HEK293 (cell line): ENCODE data around the gene CDC25C.

Experiments
- CTCF ChIA-PET: fragments of 350-600 bp; formaldehyde crosslinking; extraction: SDS; loops from one replicate; lab custom pipeline; 2021; ENCODE audit warnings: antibody characterized with exemption; lab: Yijun Ruan, JAX
- POLR2A ChIA-PET: fragments of 300-600 bp; formaldehyde crosslinking; extraction: SDS; loops from one replicate; lab custom pipeline; 2020; ENCODE audit warnings: antibody characterized with exemption, inconsistent platforms; lab: Yijun Ruan, JAX
- H3K27ac ChIP-seq: fragments of 200-500 bp; sonication (Bioruptor generic); 2 replicates; pipeline ENCODE4 v1.5.1; 2014; ENCODE audit warnings: low read depth, low read length, control low read depth, inconsistent platforms; ENCODE audit errors: extremely low read depth
- H3K36me3 ChIP-seq, 2 experiments: fragments of 200-500 bp in 1 of 2; sonication (Bioruptor generic) in 1 of 2; 1 replicate in 1 of 2; 2 replicates in 1 of 2; pipeline ENCODE4 v1.5.1; 2014 to 2017; ENCODE audit warnings: inconsistent platforms in 2 of 2, low read length in 2 of 2; ENCODE audit not compliant: control insufficient read depth in 2 of 2, insufficient read depth in 1 of 2
- H3K4me1 ChIP-seq: fragments of 200-500 bp; sonication (Bioruptor generic); 2 replicates; pipeline ENCODE4 v1.5.1; 2014; ENCODE audit warnings: mild to moderate bottlenecking, low read length, inconsistent platforms; ENCODE audit not compliant: control insufficient read depth, insufficient read depth
- H3K4me3 ChIP-seq: 2 replicates; pipeline ENCODE4 v1.5.1; 2011; ENCODE audit warnings: low read depth, mild to moderate bottlenecking, control low read depth, low read length, moderate library complexity
- H3K9me3 ChIP-seq: fragments of 200-500 bp; sonication (Bioruptor generic); 2 replicates; pipeline ENCODE4 v1.5.1; 2014; ENCODE audit warnings: low read depth, low read length, inconsistent platforms; ENCODE audit not compliant: control insufficient read depth, insufficient read depth
- BCL11A ChIP-seq: fragments of 450-650 bp; formaldehyde crosslinking; IDR thresholded peaks from 2 replicates; pipeline ENCODE4 v1.5.1; 2016; ENCODE audit warnings: low read depth, missing biosample characterization, missing genetic modification characterization
- CTCF ChIP-seq: fragments of 450-650 bp; formaldehyde crosslinking; IDR thresholded peaks from 2 replicates; pipeline ENCODE4 v1.5.1; 2016; ENCODE audit warnings: missing biosample characterization, missing genetic modification characterization
- FEZF1 ChIP-seq: fragments of 450-650 bp; formaldehyde crosslinking; IDR thresholded peaks from 2 replicates; pipeline ENCODE4 v1.5.1; 2016; ENCODE audit warnings: missing biosample characterization, missing genetic modification characterization
- IKZF3 ChIP-seq: fragments of 450-650 bp; IDR thresholded peaks from 2 replicates; pipeline ENCODE4 v1.5.0; 2018; ENCODE audit warnings: missing biosample characterization, mild to moderate bottlenecking, missing genetic modification characterization, moderate library complexity
- MEIS1 ChIP-seq: sonication (generic); formaldehyde crosslinking; IDR thresholded peaks from 2 replicates; pipeline ENCODE4 v1.8.1; 2022; ENCODE audit warnings: missing genetic modification reagents, mild to moderate bottlenecking, borderline replicate concordance
- PATZ1 ChIP-seq: fragments of 450-650 bp; formaldehyde crosslinking; IDR thresholded peaks from 2 replicates; pipeline ENCODE4 v1.5.1; 2016; ENCODE audit warnings: missing biosample characterization, missing genetic modification characterization
- PRDM4 ChIP-seq: fragments of 450-650 bp; formaldehyde crosslinking; IDR thresholded peaks from 2 replicates; pipeline ENCODE4 v1.5.1; 2017; ENCODE audit warnings: missing biosample characterization, missing genetic modification characterization
- SCRT2 ChIP-seq: fragments of 450-650 bp; formaldehyde crosslinking; IDR thresholded peaks from 2 replicates; pipeline ENCODE4 v1.5.1; 2016; ENCODE audit warnings: missing biosample characterization, missing genetic modification characterization
- ZNF133 ChIP-seq: fragments of 450-650 bp; formaldehyde crosslinking; IDR thresholded peaks from 2 replicates; pipeline ENCODE4 v1.5.1; 2016; ENCODE audit warnings: missing biosample characterization, missing genetic modification characterization
- ZNF146 ChIP-seq: fragments of 450-650 bp; formaldehyde crosslinking; IDR thresholded peaks from 2 replicates; pipeline ENCODE4 v1.5.1; 2016; ENCODE audit warnings: missing biosample characterization, missing genetic modification characterization
- ZNF211 ChIP-seq: fragments of 450-650 bp; formaldehyde crosslinking; IDR thresholded peaks from 2 replicates; pipeline ENCODE4 v1.5.1; 2016; ENCODE audit warnings: low read depth, missing biosample characterization, missing genetic modification characterization
- ZNF292 ChIP-seq: fragments of 450-650 bp; formaldehyde crosslinking; IDR thresholded peaks from 2 replicates; pipeline ENCODE4 v1.5.1; 2016; ENCODE audit warnings: low read depth, missing biosample characterization, missing genetic modification characterization, borderline replicate concordance
- ZNF335 ChIP-seq: fragments of 450-650 bp; formaldehyde crosslinking; conservative IDR thresholded peaks from 2 replicates; pipeline ENCODE4 v1.5.1; 2016; ENCODE audit warnings: missing biosample characterization, missing genetic modification characterization
- ZNF391 ChIP-seq: fragments of 450-650 bp; formaldehyde crosslinking; IDR thresholded peaks from 2 replicates; pipeline ENCODE4 v1.5.1; 2016; ENCODE audit warnings: low read depth, missing biosample characterization, missing genetic modification characterization, borderline replicate concordance
- ZNF398 ChIP-seq: fragments of 450-650 bp; formaldehyde crosslinking; IDR thresholded peaks from 2 replicates; pipeline ENCODE4 v1.5.1; 2017; ENCODE audit warnings: missing biosample characterization, missing genetic modification characterization
- ZNF521 ChIP-seq: fragments of 450-650 bp; formaldehyde crosslinking; IDR thresholded peaks from 2 replicates; pipeline ENCODE4 v1.5.1; 2017; ENCODE audit warnings: missing biosample characterization, mild to moderate bottlenecking, missing genetic modification characterization
- ZNF561 ChIP-seq: fragments of 450-650 bp; IDR thresholded peaks from 2 replicates; pipeline ENCODE4 v1.5.1; 2018; ENCODE audit warnings: missing biosample characterization, missing genetic modification characterization, borderline replicate concordance
- ZNF596 ChIP-seq: fragments of 450-650 bp; IDR thresholded peaks from 2 replicates; pipeline ENCODE4 v1.5.0; 2018; ENCODE audit warnings: missing biosample characterization, mild to moderate bottlenecking, missing genetic modification characterization, moderate library complexity
- ZNF626 ChIP-seq: fragments of 450-650 bp; sonication (Bioruptor Pico); formaldehyde crosslinking; IDR thresholded peaks from 2 replicates; pipeline ENCODE4 v1.5.1; 2018; ENCODE audit warnings: missing biosample characterization, missing genetic modification characterization, inconsistent platforms
- ZNF664 ChIP-seq: fragments of 450-650 bp; formaldehyde crosslinking; IDR thresholded peaks from 2 replicates; pipeline ENCODE4 v1.5.1; 2016; ENCODE audit warnings: missing biosample characterization, missing genetic modification characterization
- ZNF692 ChIP-seq: fragments of 450-650 bp; formaldehyde crosslinking; IDR thresholded peaks from 2 replicates; pipeline ENCODE4 v1.5.1; 2016; ENCODE audit warnings: missing biosample characterization, missing genetic modification characterization

CDC25C gene

GRCh38 chr5:138276402-138277054 lies 55.1 kb downstream of the CDC25C start (continued):
- TF ChIP-seq ZNF133 (tag by site-specific recombination): no peak
- TF ChIP-seq MEIS1 (CRISPR knock-in tag): no peak
- TF ChIP-seq IKZF3 (tag by site-specific recombination): no peak
- no peak for TF ChIP-seq ZNF211 (tag by site-specific recombination)
- TF ChIP-seq CTCF (tag by site-specific recombination): peak; percentile 25; the same call in 1 of the 2 replicates
- peak; percentile 9; the same call in 1 of the 2 replicates for TF ChIP-seq FEZF1 (tag by site-specific recombination)
- TF ChIP-seq ZNF292 (tag by site-specific recombination): no peak
- TF ChIP-seq ZNF391 (tag by site-specific recombination): no peak
- TF ChIP-seq, all 188 proteins: peak for 7

- CTCF ChIA-PET: interaction anchor here (0.6 to 3.2 kb wide), 8 partner anchors 24 to 1432 kb away, joined by 3 to 14 read pairs (median 3); partner anchors contain the start of gene KDM3B
- POLR2A ChIA-PET: interaction anchor here (0.5 to 2.1 kb wide), 3 partner anchors 60 to 97 kb away, joined by 3 to 5 read pairs (median 3); partner anchors contain the start of genes FAM53C and KIF20A
- no peaks in the 10 kb centered on the region for H3K9me3 ChIP-seq
Measured at GRCh38 chr5:138275895-138276294, 55.7 kb downstream of the CDC25C start.

GRCh38 chr5:138275379-138275782 lies 56.2 kb downstream of the CDC25C start:
- POLR2A ChIA-PET: interaction anchor here (0.5 to 2.1 kb wide), 4 partner anchors 60 to 96 kb away, joined by 3 to 5 read pairs (median 4); partner anchors contain the start of genes CDC23, FAM53C and KIF20A
- CTCF ChIA-PET: interaction anchor here (0.6 to 3.2 kb wide), 7 partner anchors 25 to 1062 kb away, joined by 3 to 14 read pairs (median 3); partner anchors contain the start of gene KDM3B
- Histone ChIP-seq H3K9me3 (no peaks in the 10 kb centered on the region), H3K27ac (peak overlapping the region; percentile 25; the same call in 1 of the 2 replicates), H3K4me1 (peaks cover 21% of the 10 kb centered on the region), H3K36me3 (no peaks in the 10 kb centered on the region), H3K4me3 (no peak overlapping the region)
- peak; percentile 98 for TF ChIP-seq FEZF1 (tag by site-specific recombination)
- TF ChIP-seq ZNF146: no peak
- TF ChIP-seq ZNF692 (tag by site-specific recombination): peak; percentile 65; the same call in 1 of the 2 replicates
- TF ChIP-seq ZNF398 (tag by site-specific recombination): peak; percentile 94
- TF ChIP-seq ZNF561 (tag by site-specific recombination): peak; percentile 95
- peak; percentile 69; the same call in 1 of the 2 replicates for TF ChIP-seq PATZ1
- TF ChIP-seq ZNF521 (tag by site-specific recombination): no peak
- TF ChIP-seq ZNF596 (tag by site-specific recombination): peak; percentile 87
- TF ChIP-seq ZNF626 (tag by site-specific recombination): peak; percentile 64; the same call in 1 of the 2 replicates
- TF ChIP-seq BCL11A: no peak
- TF ChIP-seq SCRT2 (tag by site-specific recombination): no peak
- TF ChIP-seq PRDM4: peak; percentile 90

More at GRCh38 chr5:138275895-138276294, 55.7 kb downstream of the CDC25C start:
- Histone ChIP-seq H3K4me1 (peaks cover 21% of the 10 kb centered on the region), H3K36me3 (no peaks in the 10 kb centered on the region), H3K4me3 (no peak overlapping the region), H3K27ac (peak overlapping the region; percentile 25; the same call in 1 of the 2 replicates)
- TF ChIP-seq ZNF335 (tag by site-specific recombination) (peak; percentile 97), ZNF664 (tag by site-specific recombination) (no peak)
